HepG2 (cell line): Measurements from ENCODE around the gene RHBDL1. TPM values are rescaled to one million over a fixed set of nuclear protein-coding genes. Genes with fewer than 3 reads are reported as not detected.

Source experiments
- AHR ChIP-seq: IDR thresholded peaks from 2 replicates; pipeline ENCODE4 v1.6.1; 2018; ENCODE audit warnings: missing genetic modification reagents, missing compliant biosample characterization
- AKAP8 ChIP-seq: sonication (generic); formaldehyde crosslinking; IDR thresholded peaks from 2 replicates; pipeline ENCODE4 v1.5.1; 2020; ENCODE audit warnings: mild to moderate bottlenecking, missing genetic modification reagents
- ARID2 ChIP-seq: sonication (generic); formaldehyde crosslinking; IDR thresholded peaks from 2 replicates; pipeline ENCODE4 v1.8.1; 2022; ENCODE audit warnings: mild to moderate bottlenecking, missing genetic modification reagents, borderline replicate concordance
- ERF ChIP-seq: IDR thresholded peaks from 2 replicates; pipeline ENCODE4 v1.6.1; 2018; ENCODE audit warnings: missing biosample characterization, missing genetic modification reagents
- NFE2L1 ChIP-seq: sonication (generic); formaldehyde crosslinking; IDR thresholded peaks from 2 replicates; pipeline ENCODE4 v1.4.0; 2020; ENCODE audit warnings: missing genetic modification reagents, mild to moderate bottlenecking, borderline replicate concordance
- REXO4 ChIP-seq: sonication (generic); formaldehyde crosslinking; IDR thresholded peaks from 2 replicates; pipeline ENCODE4 v1.8.0; 2022; ENCODE audit warnings: missing genetic modification reagents, mild to moderate bottlenecking, borderline replicate concordance
- RFX5 ChIP-seq: IDR thresholded peaks from 2 replicates; pipeline ENCODE4 v1.6.1; 2011; ENCODE audit warnings: low read depth, low read length, improper control_type of control experiment
- SNRNP70 ChIP-seq: fragments of 200-400 bp; formaldehyde crosslinking; IDR thresholded peaks from 2 replicates; pipeline ENCODE4 v1.6.1; 2017; ENCODE audit warnings: mild to moderate bottlenecking, low read depth, low read length, moderate library complexity
- SOX6 ChIP-seq, 2 experiments: fragments of 450-650 bp in 1 of 2; sonication (generic) in 1 of 2; formaldehyde crosslinking in 1 of 2; IDR thresholded peaks; 2 replicates each; pipeline versions ENCODE4 v1.4.0 to v1.6.1; 2017 to 2020; ENCODE audit warnings: antibody characterized with exemption in 1 of 2, mild to moderate bottlenecking in 1 of 2, missing genetic modification reagents in 1 of 2
- SPEN ChIP-seq: sonication (generic); formaldehyde crosslinking; IDR thresholded peaks from 2 replicates; pipeline ENCODE4 v1.5.1; 2020; ENCODE audit warnings: low read depth, mild to moderate bottlenecking, missing genetic modification reagents
- TBX3 ChIP-seq: fragments of 450-650 bp; IDR thresholded peaks from 2 replicates; pipeline ENCODE4 v1.6.1; 2017; ENCODE audit warnings: antibody characterized with exemption, mild to moderate bottlenecking, inconsistent platforms, borderline replicate concordance
- TEAD3 ChIP-seq: optimal IDR thresholded peaks from 2 replicates; pipeline ENCODE3; 2016; ENCODE audit warnings: borderline replicate concordance
- TRIM24 ChIP-seq: sonication (generic); formaldehyde crosslinking; IDR thresholded peaks from 2 replicates; pipeline ENCODE4 v1.8.0; 2022; ENCODE audit warnings: mild to moderate bottlenecking, missing genetic modification reagents
- U2AF1 ChIP-seq: fragments of 200-400 bp; formaldehyde crosslinking; optimal IDR thresholded peaks from 2 replicates; pipeline ENCODE3; 2017; ENCODE audit warnings: mild to moderate bottlenecking, low read depth, low read length
- ZNF121 ChIP-seq: sonication (generic); formaldehyde crosslinking; IDR thresholded peaks from 2 replicates; pipeline ENCODE4 v1.5.0; 2020; ENCODE audit warnings: mild to moderate bottlenecking, missing genetic modification reagents
- ZNF17 ChIP-seq: sonication (generic); formaldehyde crosslinking; IDR thresholded peaks from 2 replicates; pipeline ENCODE4 v1.5.0; 2020; ENCODE audit warnings: mild to moderate bottlenecking, missing genetic modification reagents
- ZNF326 ChIP-seq: sonication (generic); formaldehyde crosslinking; IDR thresholded peaks from 2 replicates; pipeline ENCODE4 v1.4.0; 2020; ENCODE audit warnings: missing genetic modification reagents, borderline replicate concordance
- ZNF337 ChIP-seq: sonication (generic); formaldehyde crosslinking; IDR thresholded peaks from 2 replicates; pipeline ENCODE4 v1.5.1; 2020; ENCODE audit warnings: missing genetic modification reagents, low read depth, mild to moderate bottlenecking, borderline replicate concordance
- ZNF570 ChIP-seq: sonication (generic); formaldehyde crosslinking; IDR thresholded peaks from 2 replicates; pipeline ENCODE4 v1.4.0; 2020; ENCODE audit warnings: mild to moderate bottlenecking, missing genetic modification reagents, borderline replicate concordance
- ZNF605 ChIP-seq: sonication (generic); formaldehyde crosslinking; IDR thresholded peaks from 2 replicates; pipeline ENCODE4 v1.8.0; 2022; ENCODE audit warnings: mild to moderate bottlenecking, missing genetic modification reagents
- ZNF790 ChIP-seq: sonication (generic); formaldehyde crosslinking; IDR thresholded peaks from 2 replicates; pipeline ENCODE4 v1.8.0; 2022; ENCODE audit warnings: missing genetic modification reagents, mild to moderate bottlenecking, borderline replicate concordance
- ZNF879 ChIP-seq: sonication (generic); formaldehyde crosslinking; IDR thresholded peaks from 2 replicates; pipeline ENCODE4 v1.8.1; 2023; ENCODE audit warnings: missing genetic modification reagents
- ZSCAN25 ChIP-seq: sonication (generic); formaldehyde crosslinking; IDR thresholded peaks from 2 replicates; pipeline ENCODE4 v1.8.0; 2022; ENCODE audit warnings: mild to moderate bottlenecking, missing genetic modification reagents
- polyA plus RNA-seq, 8 experiments: library from polyadenylated mRNA; depleted of rRNA in 3 of 8; stranded (reverse) in 7 of 8; unstranded in 1 of 8; fragments of >200 nt; fragmentation: Illumina TruSeq in 4 of 8; extraction: Trizol in 4 of 8; gene quantifications; 2 replicates each; pipeline versions ENCODE4 v1.2.1 to v1.2.3, GENCODE V29; 2011 to 2016; ENCODE audit warnings: low read depth in 4 of 8, missing spikeins in 1 of 8, mixed read lengths in 1 of 8; ENCODE audit not compliant: insufficient read depth in 1 of 8
- total RNA-seq, 5 experiments: library from RNA; depleted of rRNA; stranded (reverse); fragments of >200 nt; fragmentation: Illumina TruSeq; extraction: Trizol; gene quantifications; 2 replicates each; pipeline ENCODE4 v1.2.3, GENCODE V29; 2016; ENCODE audit warnings: low read depth in 1 of 5
- TF ChIP-seq, protein P1 (sequence below): sonication (generic); formaldehyde crosslinking; conservative IDR thresholded peaks from 2 replicates; pipeline ENCODE4 v1.4.0; 2020; ENCODE audit warnings: mild to moderate bottlenecking, missing genetic modification reagents, moderate library complexity

RHBDL1 gene
- total and polyA plus RNA-seq, 2 of the 13 experiments (the other 11 are each of a cell fraction or from before 2014, with no cell fraction given): 1.8 to 3.8 TPM

GRCh38 chr16:648781-649589 is 26.5 kb upstream of the RHBDL1 start, which contains the start of gene WDR90 (continued):
- no peak for TF ChIP-seq ZNF605 (CRISPR knock-in tag)
- no peak for TF ChIP-seq SOX6 (IDR thresholded peaks at IDR 0.05)
- TF ChIP-seq SOX6 (CRISPR knock-in tag; IDR thresholded peaks at IDR 0.05): peak; percentile 43; the same call in 1 of the 2 replicates
- TF ChIP-seq ZNF790 (CRISPR knock-in tag): 0 out of 2 replicates have a peak, but pooled peaks have one; percentile 39
- 0 out of 2 replicates have a peak, but pooled peaks have one; percentile 52 for TF ChIP-seq ZNF121 (CRISPR knock-in tag)
- TF ChIP-seq REXO4 (CRISPR knock-in tag): no peak
- TF ChIP-seq ARID2: peak; percentile 86; the same call in 1 of the 2 replicates
- TF ChIP-seq, protein P1, sequence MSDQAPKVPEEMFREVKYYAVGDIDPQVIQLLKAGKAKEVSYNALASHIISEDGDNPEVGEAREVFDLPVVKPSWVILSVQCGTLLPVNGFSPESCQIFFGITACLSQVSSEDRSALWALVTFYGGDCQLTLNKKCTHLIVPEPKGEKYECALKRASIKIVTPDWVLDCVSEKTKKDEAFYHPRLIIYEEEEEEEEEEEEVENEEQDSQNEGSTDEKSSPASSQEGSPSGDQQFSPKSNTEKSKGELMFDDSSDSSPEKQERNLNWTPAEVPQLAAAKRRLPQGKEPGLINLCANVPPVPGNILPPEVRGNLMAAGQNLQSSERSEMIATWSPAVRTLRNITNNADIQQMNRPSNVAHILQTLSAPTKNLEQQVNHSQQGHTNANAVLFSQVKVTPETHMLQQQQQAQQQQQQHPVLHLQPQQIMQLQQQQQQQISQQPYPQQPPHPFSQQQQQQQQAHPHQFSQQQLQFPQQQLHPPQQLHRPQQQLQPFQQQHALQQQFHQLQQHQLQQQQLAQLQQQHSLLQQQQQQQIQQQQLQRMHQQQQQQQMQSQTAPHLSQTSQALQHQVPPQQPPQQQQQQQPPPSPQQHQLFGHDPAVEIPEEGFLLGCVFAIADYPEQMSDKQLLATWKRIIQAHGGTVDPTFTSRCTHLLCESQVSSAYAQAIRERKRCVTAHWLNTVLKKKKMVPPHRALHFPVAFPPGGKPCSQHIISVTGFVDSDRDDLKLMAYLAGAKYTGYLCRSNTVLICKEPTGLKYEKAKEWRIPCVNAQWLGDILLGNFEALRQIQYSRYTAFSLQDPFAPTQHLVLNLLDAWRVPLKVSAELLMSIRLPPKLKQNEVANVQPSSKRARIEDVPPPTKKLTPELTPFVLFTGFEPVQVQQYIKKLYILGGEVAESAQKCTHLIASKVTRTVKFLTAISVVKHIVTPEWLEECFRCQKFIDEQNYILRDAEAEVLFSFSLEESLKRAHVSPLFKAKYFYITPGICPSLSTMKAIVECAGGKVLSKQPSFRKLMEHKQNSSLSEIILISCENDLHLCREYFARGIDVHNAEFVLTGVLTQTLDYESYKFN: peak; percentile 75
- no peak; the same call in 1 of the 2 replicates for TF ChIP-seq AHR (CRISPR knock-in tag)
- no peak for TF ChIP-seq TEAD3 (CRISPR knock-in tag)
- no peak for TF ChIP-seq ZNF326 (CRISPR knock-in tag)
- no peak for TF ChIP-seq ZNF17
- no peak for TF ChIP-seq TBX3
- TF ChIP-seq ZSCAN25: peak; percentile 49; the same call in 1 of the 2 replicates
- TF ChIP-seq ZNF337: 0 out of 2 replicates have a peak, but pooled peaks have one; percentile 43
- no peak for TF ChIP-seq NFE2L1
- no peak for TF ChIP-seq ZNF879
- peak; percentile 98 for TF ChIP-seq SPEN (CRISPR knock-in tag)
- TF ChIP-seq U2AF1: peak; percentile 52
- peak; percentile 53; the same call in 1 of the 2 replicates for TF ChIP-seq RFX5
- no peak for TF ChIP-seq ZNF570 (CRISPR knock-in tag)
- TF ChIP-seq AKAP8 (CRISPR knock-in tag): peak; percentile 97
- peak; percentile 76 for TF ChIP-seq ERF (CRISPR knock-in tag)
- TF ChIP-seq TRIM24: no peak
- no peak for TF ChIP-seq SNRNP70
